HL-60 (cell line): ENCODE measurements around the gene SMYD2.

Source experiments
- CTCF ChIP-seq: IDR thresholded peaks from one replicate; pipeline ENCODE4 v1.5.1; 2011; ENCODE audit warnings: low read length, control low read depth, inconsistent platforms; ENCODE audit not compliant: insufficient read depth
- GABPA ChIP-seq: IDR thresholded peaks from 2 replicates; pipeline ENCODE4 v1.6.1; 2012; ENCODE audit warnings: low read depth
- POLR2AphosphoS5 ChIP-seq: IDR thresholded peaks from 2 replicates; pipeline ENCODE4 v1.6.1; 2012; ENCODE audit warnings: low read depth
- REST ChIP-seq: IDR thresholded peaks from 2 replicates; pipeline ENCODE4 v1.6.1; 2012; ENCODE audit warnings: low read depth; ENCODE audit not compliant: insufficient replicate concordance
- SPI1 ChIP-seq: IDR thresholded peaks from 2 replicates; pipeline ENCODE4 v1.6.1; 2012; ENCODE audit warnings: low read depth, mild to moderate bottlenecking, borderline replicate concordance

GRCh38 chr1:214234635-214235025 is 46.3 kb upstream of the SMYD2 start:
- TF ChIP-seq CTCF (no peak), GABPA (no peak), POLR2AphosphoS5 (no peak), REST (no peak), SPI1 (no peak)
